ENCODE data around the gene FOXP4. TPM values are rescaled to one million over a fixed set of nuclear protein-coding genes. Genes with fewer than 3 reads are reported as not detected.

FOXP4 gene
- total RNA-seq, 1 donor from 2014 or later = 41.9 TPM

- DNase-seq (ENCODE audit: low read depth) (no peak), FAIRE-seq (no peak)
- no peak overlapping the region for H3K27ac Mint-ChIP-seq (ENCODE audit: unreplicated experiment)
- no peaks in the 10 kb centered on the region for H3K9me3 ChIP-seq (ENCODE audit: insufficient read depth, low read depth, low read length)
- H3K27me3 ChIP-seq (ENCODE audit: insufficient read depth, low read length) = peaks cover 13% of the 10 kb centered on the region
- no peaks in the 10 kb centered on the region for H3K9me3 Mint-ChIP-seq (ENCODE audit: unreplicated experiment)
- peaks cover 13% of the 10 kb centered on the region for H3K4me1 ChIP-seq (ENCODE audit: insufficient read depth, low read length)
- H3K36me3 ChIP-seq (ENCODE audit: insufficient read depth, low read length) = no peaks in the 10 kb centered on the region
- peaks cover 5% of the 10 kb centered on the region for H3K36me3 Mint-ChIP-seq (ENCODE audit: low read depth, unreplicated experiment)
- H3K27me3 Mint-ChIP-seq (ENCODE audit: low read depth, unreplicated experiment) = peaks cover 61% of the 10 kb centered on the region
- no peak overlapping the region for H3K4me2 ChIP-seq (ENCODE audit: low read length)
- H3K27ac ChIP-seq (ENCODE audit: low read depth, low read length) = no peak overlapping the region
- H2AFZ ChIP-seq (ENCODE audit: low read depth, low read length) = no peak overlapping the region
- H3K4me1 Mint-ChIP-seq (ENCODE audit: low read depth, unreplicated experiment) = peaks cover 11% of the 10 kb centered on the region
- no peaks in the 10 kb centered on the region for H3K79me2 ChIP-seq (ENCODE audit: insufficient read depth, low read length)
- H3K4me3 ChIP-seq (ENCODE audit: insufficient read depth, low read depth, low read length) = no peak overlapping the region
- no peak for TF ChIP-seq EZH2 (IDR thresholded peaks at IDR 0.05; ENCODE audit: insufficient read depth, low read length)
- TF ChIP-seq CTCF (IDR thresholded peaks at IDR 0.05; ENCODE audit: insufficient read depth, low read depth, low read length) = no peak
- no peaks in the 10 kb centered on the region for H4K20me1 ChIP-seq (ENCODE audit: insufficient read depth, low read length)
- H3K4me3 Mint-ChIP-seq (ENCODE audit: unreplicated experiment) = peak overlapping the region; percentile 16
- no peak overlapping the region for H3K9ac ChIP-seq (ENCODE audit: low read length)
These were observed 17.1 kb upstream of the FOXP4 start for GRCh38 chr6:41529049-41529448.

- Mint-ChIP-seq H3K27me3 (ENCODE audit: low read depth, unreplicated experiment) (peaks cover 61% of the 10 kb centered on the region), H3K4me3 (ENCODE audit: unreplicated experiment) (no peak overlapping the region), H3K4me1 (ENCODE audit: low read depth, unreplicated experiment) (peaks cover 11% of the 10 kb centered on the region), H3K27ac (ENCODE audit: unreplicated experiment) (no peak overlapping the region), H3K36me3 (ENCODE audit: low read depth, unreplicated experiment) (peaks cover 5% of the 10 kb centered on the region), H3K9me3 (ENCODE audit: unreplicated experiment) (no peaks in the 10 kb centered on the region)
- Histone ChIP-seq H3K4me2 (ENCODE audit: low read length) (no peak overlapping the region), H3K4me3 (ENCODE audit: insufficient read depth, low read depth, low read length) (no peak overlapping the region), H4K20me1 (ENCODE audit: insufficient read depth, low read length) (no peaks in the 10 kb centered on the region), H3K9me3 (ENCODE audit: insufficient read depth, low read depth, low read length) (no peaks in the 10 kb centered on the region), H3K9ac (ENCODE audit: low read length) (no peak overlapping the region), H3K27me3 (ENCODE audit: insufficient read depth, low read length) (peaks cover 13% of the 10 kb centered on the region), H3K27ac (ENCODE audit: low read depth, low read length) (no peak overlapping the region), H2AFZ (ENCODE audit: low read depth, low read length) (no peak overlapping the region), H3K79me2 (ENCODE audit: insufficient read depth, low read length) (no peaks in the 10 kb centered on the region), H3K36me3 (ENCODE audit: insufficient read depth, low read length) (no peaks in the 10 kb centered on the region), H3K4me1 (ENCODE audit: insufficient read depth, low read length) (peaks cover 13% of the 10 kb centered on the region)
- FAIRE-seq = no peak
- no peak for TF ChIP-seq EZH2 (IDR thresholded peaks at IDR 0.05; ENCODE audit: insufficient read depth, low read length)
- TF ChIP-seq CTCF (IDR thresholded peaks at IDR 0.05; ENCODE audit: insufficient read depth, low read depth, low read length) = no peak
- DNase-seq (ENCODE audit: low read depth) = no peak
These were observed 16.2 kb upstream of the FOXP4 start for GRCh38 chr6:41529970-41530369.

- H3K4me1 Mint-ChIP-seq (ENCODE audit: low read depth, unreplicated experiment) = peaks cover 11% of the 10 kb centered on the region
- Histone ChIP-seq H3K4me1 (ENCODE audit: insufficient read depth, low read length) (peaks cover 13% of the 10 kb centered on the region), H3K27ac (ENCODE audit: low read depth, low read length) (no peak overlapping the region), H3K9me3 (ENCODE audit: insufficient read depth, low read depth, low read length) (no peaks in the 10 kb centered on the region), H3K9ac (ENCODE audit: low read length) (no peak overlapping the region), H3K79me2 (ENCODE audit: insufficient read depth, low read length) (no peaks in the 10 kb centered on the region), H4K20me1 (ENCODE audit: insufficient read depth, low read length) (no peaks in the 10 kb centered on the region), H3K36me3 (ENCODE audit: insufficient read depth, low read length) (no peaks in the 10 kb centered on the region), H3K4me2 (ENCODE audit: low read length) (no peak overlapping the region), H3K4me3 (ENCODE audit: insufficient read depth, low read depth, low read length) (no peak overlapping the region), H2AFZ (ENCODE audit: low read depth, low read length) (no peak overlapping the region), H3K27me3 (ENCODE audit: insufficient read depth, low read length) (peaks cover 15% of the 10 kb centered on the region)
- no peak overlapping the region for H3K4me3 Mint-ChIP-seq (ENCODE audit: unreplicated experiment)
- DNase-seq (ENCODE audit: low read depth) = no peak
- peaks cover 66% of the 10 kb centered on the region for H3K27me3 Mint-ChIP-seq (ENCODE audit: low read depth, unreplicated experiment)
- TF ChIP-seq CTCF (IDR thresholded peaks at IDR 0.05; ENCODE audit: insufficient read depth, low read depth, low read length) = no peak
- no peak for TF ChIP-seq EZH2 (IDR thresholded peaks at IDR 0.05; ENCODE audit: insufficient read depth, low read length)
- FAIRE-seq = no peak
- no peaks in the 10 kb centered on the region for H3K9me3 Mint-ChIP-seq (ENCODE audit: unreplicated experiment)
- no peak overlapping the region for H3K27ac Mint-ChIP-seq (ENCODE audit: unreplicated experiment)
- H3K36me3 Mint-ChIP-seq (ENCODE audit: low read depth, unreplicated experiment) = peaks cover 5% of the 10 kb centered on the region
These were observed 15.7 kb upstream of the FOXP4 start for GRCh38 chr6:41530476-41530875.

All from astrocyte (in vitro differentiated cells and primary cell).